BLaER1 (cell line): ENCODE measurements around the gene MBTPS1.

Experiments
- H3K27ac ChIP-seq: shearing (Covaris generic); formaldehyde crosslinking; 2 replicates; pipeline ENCODE4 v1.8.1; 2022
- H3K27me3 ChIP-seq: shearing (Covaris generic); formaldehyde crosslinking; 2 replicates; pipeline ENCODE4 v1.8.1; 2022
- H3K36me3 ChIP-seq: shearing (Covaris generic); formaldehyde crosslinking; 2 replicates; pipeline ENCODE4 v1.8.1; 2022
- H3K4me1 ChIP-seq: shearing (Covaris generic); formaldehyde crosslinking; 2 replicates; pipeline ENCODE4 v1.8.1; 2022
- H3K4me2 ChIP-seq: shearing (Covaris generic); formaldehyde crosslinking; 2 replicates; pipeline ENCODE4 v1.8.1; 2022
- H3K4me3 ChIP-seq: shearing (Covaris generic); formaldehyde crosslinking; 2 replicates; pipeline ENCODE4 v1.8.1; 2022
- H3K9ac ChIP-seq: shearing (Covaris generic); formaldehyde crosslinking; 2 replicates; pipeline ENCODE4 v1.8.1; 2022
- H3K9me3 ChIP-seq: shearing (Covaris generic); formaldehyde crosslinking; 2 replicates; pipeline ENCODE4 v1.8.1; 2022
- H4K20me1 ChIP-seq: shearing (Covaris generic); formaldehyde crosslinking; 2 replicates; pipeline ENCODE4 v1.8.1; 2022
- Cebpa-rat ChIP-seq: shearing (Covaris generic); IDR thresholded peaks from 2 replicates; pipeline ENCODE4 v1.8.1; 2022

MBTPS1 gene

DNA sequence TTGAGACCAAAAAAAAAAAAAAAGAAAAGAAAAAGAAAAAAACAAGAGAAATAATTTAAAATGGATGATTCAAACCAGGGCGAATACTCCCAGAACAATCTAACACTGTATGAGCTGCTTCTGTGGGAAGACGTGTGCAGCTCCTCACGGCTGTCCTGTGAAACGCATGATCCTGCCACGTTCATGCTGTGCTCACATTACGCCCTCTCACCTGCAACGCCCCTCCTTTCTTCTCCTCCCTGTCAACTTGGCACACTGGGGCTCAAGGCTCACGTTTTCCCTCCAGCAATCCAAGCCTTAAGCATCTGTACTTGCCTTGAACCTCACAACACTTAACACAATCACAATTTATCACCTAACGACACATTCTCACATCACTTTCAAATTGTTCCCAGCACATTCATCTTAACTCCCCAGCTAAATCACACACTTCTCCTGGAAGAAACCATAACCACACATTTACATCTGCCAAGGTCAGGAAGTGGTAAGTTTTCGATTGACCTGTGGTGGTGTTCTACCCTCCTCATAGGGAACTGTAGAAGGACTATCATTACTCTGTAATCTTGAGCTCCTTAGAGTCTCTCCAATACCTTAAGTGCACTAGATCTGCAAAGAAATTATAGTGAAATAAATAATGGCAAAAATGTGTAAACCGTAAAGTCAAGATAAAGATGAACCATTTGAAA lies 29.1 kb downstream of the MBTPS1 start:
- TF ChIP-seq Cebpa-rat: no peak
- Histone ChIP-seq H3K36me3 (peaks cover 64% of the 10 kb centered on the region), H3K9ac (0 out of 2 replicates have a peak overlapping the region, but pooled peaks have one; percentile 23), H3K4me1 (peaks cover 84% of the 10 kb centered on the region), H3K4me3 (no peak overlapping the region), H3K9me3 (no peaks in the 10 kb centered on the region), H3K27ac (no peak overlapping the region), H3K27me3 (no peaks in the 10 kb centered on the region), H3K4me2 (peak overlapping the region; percentile 90), H4K20me1 (peaks cover 75% of the 10 kb centered on the region)

- H3K4me1 ChIP-seq: peaks cover 85% of the 10 kb centered on the region
- H3K9ac ChIP-seq: no peak overlapping the region
- no peaks in the 10 kb centered on the region for H3K27me3 ChIP-seq
- peaks cover 72% of the 10 kb centered on the region for H4K20me1 ChIP-seq
- no peak overlapping the region for H3K27ac ChIP-seq
- H3K4me2 ChIP-seq: peak overlapping the region; percentile 90
- peak overlapping the region; percentile 49; the same call in 1 of the 2 replicates for H3K4me3 ChIP-seq
- TF ChIP-seq Cebpa-rat: no peak
- H3K36me3 ChIP-seq: peaks cover 64% of the 10 kb centered on the region
- no peaks in the 10 kb centered on the region for H3K9me3 ChIP-seq
Observed at GRCh38 chr16:84087001-84087400, 29.7 kb downstream of the MBTPS1 start.

DNA sequence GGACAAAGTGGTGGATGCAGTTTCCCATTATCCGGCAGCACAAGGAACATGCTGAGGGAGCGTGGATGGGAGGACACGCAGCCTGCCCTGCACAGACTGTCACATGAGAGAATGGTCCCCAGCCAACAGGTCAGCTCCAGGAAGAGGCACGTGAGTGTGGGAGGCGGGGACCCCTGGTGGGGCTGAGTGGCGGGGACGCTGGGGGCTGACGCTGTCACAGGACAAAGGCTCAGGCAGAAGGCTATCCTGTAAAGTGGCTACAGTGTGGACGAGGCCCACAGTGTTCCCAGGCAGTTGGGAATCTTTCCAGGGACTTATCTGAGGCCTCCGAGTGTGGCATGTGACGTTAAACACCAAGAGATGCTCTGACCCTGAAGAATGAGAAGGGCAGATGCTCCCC lies 30.4 kb downstream of the MBTPS1 start:
- Histone ChIP-seq H3K4me2 (peak overlapping the region; percentile 90), H4K20me1 (peaks cover 71% of the 10 kb centered on the region), H3K9ac (peak overlapping the region; percentile 39), H3K27ac (peak overlapping the region; percentile 54), H3K4me1 (peaks cover 83% of the 10 kb centered on the region), H3K36me3 (peaks cover 64% of the 10 kb centered on the region), H3K4me3 (peak overlapping the region; percentile 49), H3K9me3 (no peaks in the 10 kb centered on the region), H3K27me3 (no peaks in the 10 kb centered on the region)
- TF ChIP-seq Cebpa-rat: no peak

DNA sequence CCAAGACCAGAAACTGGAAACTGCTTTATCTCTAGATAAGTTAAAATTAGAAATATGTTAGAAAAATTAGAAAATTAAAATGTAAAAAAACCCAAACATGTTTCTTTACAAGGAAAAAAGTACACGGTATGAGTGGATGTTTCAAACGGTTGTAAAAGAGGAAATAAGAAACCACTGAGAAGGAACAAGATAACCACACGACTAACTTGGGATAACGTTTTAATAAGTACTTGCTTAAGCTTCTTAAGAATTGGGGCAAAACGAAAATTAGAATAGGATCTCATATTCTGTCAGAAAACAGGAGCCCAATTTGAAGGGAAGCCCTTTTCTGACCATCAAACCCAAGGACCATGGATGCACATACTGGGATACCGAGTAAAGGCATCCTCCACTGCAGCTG lies 31.0 kb downstream of the MBTPS1 start:
- H3K4me3 ChIP-seq: peak overlapping the region; percentile 49
- peaks cover 70% of the 10 kb centered on the region for H4K20me1 ChIP-seq
- peak overlapping the region; percentile 54 for H3K27ac ChIP-seq
- TF ChIP-seq Cebpa-rat: no peak
- H3K27me3 ChIP-seq: no peaks in the 10 kb centered on the region
- peak overlapping the region; percentile 39; the same call in 1 of the 2 replicates for H3K9ac ChIP-seq
- peaks cover 64% of the 10 kb centered on the region for H3K36me3 ChIP-seq
- no peaks in the 10 kb centered on the region for H3K9me3 ChIP-seq
- H3K4me2 ChIP-seq: peak overlapping the region; percentile 90
- H3K4me1 ChIP-seq: peaks cover 79% of the 10 kb centered on the region

GRCh38 chr16:84085271-84085667 lies 31.5 kb downstream of the MBTPS1 start:
- Histone ChIP-seq H3K27ac (peak overlapping the region; percentile 23; the same call in 1 of the 2 replicates), H3K4me3 (peak overlapping the region; percentile 49; the same call in 1 of the 2 replicates), H3K9me3 (no peaks in the 10 kb centered on the region), H3K4me2 (peak overlapping the region; percentile 90), H3K4me1 (peaks cover 79% of the 10 kb centered on the region), H3K9ac (no peak overlapping the region), H3K36me3 (peaks cover 67% of the 10 kb centered on the region), H3K27me3 (no peaks in the 10 kb centered on the region), H4K20me1 (peaks cover 70% of the 10 kb centered on the region)
- no peak for TF ChIP-seq Cebpa-rat

- H3K27ac ChIP-seq: peak overlapping the region; percentile 23; the same call in 1 of the 2 replicates
- H3K27me3 ChIP-seq: no peaks in the 10 kb centered on the region
- H4K20me1 ChIP-seq: peaks cover 70% of the 10 kb centered on the region
- no peak for TF ChIP-seq Cebpa-rat
- peaks cover 67% of the 10 kb centered on the region for H3K36me3 ChIP-seq
- H3K4me1 ChIP-seq: peaks cover 75% of the 10 kb centered on the region
- H3K4me3 ChIP-seq: no peak overlapping the region
- H3K9me3 ChIP-seq: no peaks in the 10 kb centered on the region
- peak overlapping the region; percentile 90 for H3K4me2 ChIP-seq
- no peak overlapping the region; the same call in 1 of the 2 replicates for H3K9ac ChIP-seq
Observed at GRCh38 chr16:84084570-84085270, 32.0 kb downstream of the MBTPS1 start.

GRCh38 chr16:84082835-84083569 lies 33.7 kb downstream of the MBTPS1 start:
- H4K20me1 ChIP-seq: peaks cover 70% of the 10 kb centered on the region
- H3K4me3 ChIP-seq: no peak overlapping the region
- H3K36me3 ChIP-seq: peaks cover 80% of the 10 kb centered on the region
- H3K27ac ChIP-seq: no peak overlapping the region
- H3K4me1 ChIP-seq: peaks cover 58% of the 10 kb centered on the region
- 0 out of 2 replicates have a peak overlapping the region, but pooled peaks have one; percentile 3 for H3K4me2 ChIP-seq
- no peak overlapping the region; the same call in 1 of the 2 replicates for H3K9ac ChIP-seq
- H3K9me3 ChIP-seq: no peaks in the 10 kb centered on the region
- no peaks in the 10 kb centered on the region for H3K27me3 ChIP-seq
- no peak for TF ChIP-seq Cebpa-rat

DNA sequence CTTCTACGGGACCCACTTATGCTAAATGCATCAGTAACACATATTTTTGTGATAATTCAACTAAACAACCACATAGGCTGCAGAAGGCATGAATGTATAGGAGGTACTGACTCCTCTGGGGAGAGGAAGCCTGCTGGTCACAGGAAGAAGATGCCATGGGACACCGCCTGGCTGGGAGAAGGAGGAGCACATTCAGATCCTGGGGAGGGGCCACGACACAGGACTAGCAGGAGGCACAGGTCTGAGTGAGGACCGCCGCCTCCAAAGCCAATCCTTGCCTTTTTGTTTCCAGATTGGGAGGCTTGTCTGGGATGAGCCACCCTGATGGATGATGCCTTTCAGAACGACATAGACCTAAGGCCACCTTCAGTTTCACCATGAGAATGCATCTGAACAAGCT lies 34.6 kb downstream of the MBTPS1 start:
- Histone ChIP-seq H3K36me3 (peaks cover 87% of the 10 kb centered on the region), H3K4me2 (no peak overlapping the region), H3K27me3 (no peaks in the 10 kb centered on the region), H3K4me3 (no peak overlapping the region), H3K27ac (no peak overlapping the region), H3K9ac (no peak overlapping the region), H3K4me1 (peaks cover 49% of the 10 kb centered on the region), H4K20me1 (peaks cover 70% of the 10 kb centered on the region), H3K9me3 (no peaks in the 10 kb centered on the region)
- TF ChIP-seq Cebpa-rat: no peak

DNA sequence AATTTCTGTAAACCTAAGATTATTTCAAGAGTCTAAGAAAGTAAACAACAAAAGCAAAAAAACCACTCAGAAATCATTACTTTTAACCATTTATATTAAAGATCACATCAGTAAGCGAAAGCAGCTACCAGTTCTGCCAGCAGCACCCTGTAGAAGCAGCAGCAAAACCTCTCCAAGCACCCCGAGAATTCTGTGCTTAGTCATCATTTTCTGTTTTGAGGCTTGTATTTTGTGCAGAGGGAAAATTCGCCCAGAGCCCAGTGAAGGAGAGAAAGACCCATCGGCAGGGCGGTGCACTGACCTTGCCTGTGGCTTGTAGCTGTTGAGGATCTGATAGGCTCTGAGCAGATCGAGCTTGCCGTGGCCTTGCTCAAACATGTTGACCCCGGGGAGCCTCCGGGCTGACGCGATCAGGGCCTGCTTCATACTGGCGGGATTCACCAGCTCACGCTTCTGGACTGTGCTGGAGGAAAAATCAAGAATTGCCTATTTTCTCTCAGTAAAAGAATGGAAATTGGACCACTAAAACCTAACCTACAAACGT lies 35.2 kb downstream of the MBTPS1 start:
- Histone ChIP-seq H3K9me3 (no peaks in the 10 kb centered on the region), H3K4me1 (peaks cover 43% of the 10 kb centered on the region), H3K27me3 (no peaks in the 10 kb centered on the region), H3K9ac (no peak overlapping the region), H3K36me3 (peaks cover 87% of the 10 kb centered on the region), H3K4me2 (no peak overlapping the region), H4K20me1 (peaks cover 70% of the 10 kb centered on the region), H3K27ac (no peak overlapping the region), H3K4me3 (no peak overlapping the region)
- no peak for TF ChIP-seq Cebpa-rat
